HepG2 (cell line): ENCODE measurements around the gene NYNRIN. TPM values are rescaled to one million over a fixed set of nuclear protein-coding genes. Genes with fewer than 3 reads are reported as not detected.

ENCODE experiments used
- CCDC6 ChIP-seq: sonication (generic); formaldehyde crosslinking; IDR thresholded peaks from 2 replicates; pipeline ENCODE4 v1.8.1; 2022; ENCODE audit warnings: mild to moderate bottlenecking, missing genetic modification reagents, moderate library complexity
- ETS1 ChIP-seq: sonication (generic); formaldehyde crosslinking; IDR thresholded peaks from 2 replicates; pipeline ENCODE4 v1.4.0; 2020; ENCODE audit warnings: missing genetic modification reagents
- FOSL2 ChIP-seq: sonication (generic); formaldehyde crosslinking; IDR thresholded peaks from 2 replicates; pipeline ENCODE4 v1.4.0; 2020; ENCODE audit warnings: missing genetic modification reagents
- FOXC1 ChIP-seq: sonication (generic); formaldehyde crosslinking; IDR thresholded peaks from 2 replicates; pipeline ENCODE4 v1.8.0; 2022; ENCODE audit warnings: mild to moderate bottlenecking, missing genetic modification reagents, borderline replicate concordance
- FOXK2 ChIP-seq: fragments of 450-650 bp; IDR thresholded peaks from 2 replicates; pipeline ENCODE4 v1.6.1; 2016
- NFYC ChIP-seq: IDR thresholded peaks from 2 replicates; pipeline ENCODE4 v1.6.1; 2016; ENCODE audit warnings: missing genetic modification reagents, missing compliant biosample characterization
- PHF8 ChIP-seq: sonication (generic); formaldehyde crosslinking; IDR thresholded peaks from 2 replicates; pipeline ENCODE4 v1.5.0; 2020; ENCODE audit warnings: missing genetic modification reagents
- RFXAP ChIP-seq: sonication (generic); formaldehyde crosslinking; IDR thresholded peaks from 2 replicates; pipeline ENCODE4 v1.4.0; 2020; ENCODE audit warnings: missing genetic modification reagents, borderline replicate concordance
- SCMH1 ChIP-seq: sonication (generic); formaldehyde crosslinking; IDR thresholded peaks from 2 replicates; pipeline ENCODE4 v1.9.0; 2021; ENCODE audit warnings: missing genetic modification reagents, mild to moderate bottlenecking, borderline replicate concordance
- SETDB1 ChIP-seq: sonication (generic); formaldehyde crosslinking; IDR thresholded peaks from 2 replicates; pipeline ENCODE4 v1.5.1; 2020; ENCODE audit warnings: missing genetic modification reagents, mild to moderate bottlenecking, borderline replicate concordance
- SIN3A ChIP-seq: IDR thresholded peaks from 2 replicates; pipeline ENCODE4 v1.6.1; 2011; ENCODE audit warnings: low read depth, mild to moderate bottlenecking, control low read depth, low read length, borderline replicate concordance
- SMC3 ChIP-seq: IDR thresholded peaks from 2 replicates; pipeline ENCODE4 v1.6.1; 2011; ENCODE audit warnings: low read length, improper control_type of control experiment
- SYNCRIP ChIP-seq: fragments of 200-400 bp; formaldehyde crosslinking; IDR thresholded peaks from 2 replicates; pipeline ENCODE4 v1.6.1; 2018; ENCODE audit warnings: mild to moderate bottlenecking, low read depth, low read length; ENCODE audit not compliant: insufficient read depth
- ZFYVE20 ChIP-seq: sonication (generic); formaldehyde crosslinking; IDR thresholded peaks from 2 replicates; pipeline ENCODE4 v1.8.0; 2023; ENCODE audit warnings: low read depth, mild to moderate bottlenecking, moderate library complexity, missing genetic modification reagents, borderline replicate concordance
- ZGPAT ChIP-seq: IDR thresholded peaks from 2 replicates; pipeline ENCODE4 v1.6.1; 2016; ENCODE audit warnings: mild to moderate bottlenecking
- ZNF33A ChIP-seq: sonication (generic); formaldehyde crosslinking; IDR thresholded peaks from 2 replicates; pipeline ENCODE4 v1.5.1; 2020; ENCODE audit warnings: missing genetic modification reagents, mild to moderate bottlenecking, moderate library complexity, borderline replicate concordance
- ZNF562 ChIP-seq: sonication (generic); formaldehyde crosslinking; IDR thresholded peaks from 2 replicates; pipeline ENCODE4 v1.8.0; 2022; ENCODE audit warnings: missing genetic modification reagents, borderline replicate concordance
- ZNF772 ChIP-seq: sonication (generic); formaldehyde crosslinking; IDR thresholded peaks from 2 replicates; pipeline ENCODE4 v1.5.0; 2020; ENCODE audit warnings: mild to moderate bottlenecking, missing genetic modification reagents
- ZSCAN21 ChIP-seq: sonication (generic); formaldehyde crosslinking; IDR thresholded peaks from 2 replicates; pipeline ENCODE4 v1.8.0; 2022; ENCODE audit warnings: mild to moderate bottlenecking, missing genetic modification reagents, moderate library complexity, borderline replicate concordance
- polyA plus RNA-seq, 8 experiments: library from polyadenylated mRNA; depleted of rRNA in 3 of 8; stranded (reverse) in 7 of 8; unstranded in 1 of 8; fragments of >200 nt; fragmentation: Illumina TruSeq in 4 of 8; extraction: Trizol in 4 of 8; gene quantifications; 2 replicates each; pipeline versions ENCODE4 v1.2.1 to v1.2.3, GENCODE V29; 2011 to 2016; ENCODE audit warnings: low read depth in 4 of 8, missing spikeins in 1 of 8, mixed read lengths in 1 of 8; ENCODE audit not compliant: insufficient read depth in 1 of 8
- total RNA-seq, 5 experiments: library from RNA; depleted of rRNA; stranded (reverse); fragments of >200 nt; fragmentation: Illumina TruSeq; extraction: Trizol; gene quantifications; 2 replicates each; pipeline ENCODE4 v1.2.3, GENCODE V29; 2016; ENCODE audit warnings: low read depth in 1 of 5
- TF ChIP-seq, protein P1 (sequence below): sonication (generic); formaldehyde crosslinking; IDR thresholded peaks from 2 replicates; pipeline ENCODE4 v1.4.0; 2020; ENCODE audit warnings: mild to moderate bottlenecking, missing genetic modification reagents

NYNRIN gene
- total and polyA plus RNA-seq, 2 of the 13 experiments (the other 11 are each of a cell fraction or from before 2014, with no cell fraction given) = 0.63 to 1.1 TPM

DNA sequence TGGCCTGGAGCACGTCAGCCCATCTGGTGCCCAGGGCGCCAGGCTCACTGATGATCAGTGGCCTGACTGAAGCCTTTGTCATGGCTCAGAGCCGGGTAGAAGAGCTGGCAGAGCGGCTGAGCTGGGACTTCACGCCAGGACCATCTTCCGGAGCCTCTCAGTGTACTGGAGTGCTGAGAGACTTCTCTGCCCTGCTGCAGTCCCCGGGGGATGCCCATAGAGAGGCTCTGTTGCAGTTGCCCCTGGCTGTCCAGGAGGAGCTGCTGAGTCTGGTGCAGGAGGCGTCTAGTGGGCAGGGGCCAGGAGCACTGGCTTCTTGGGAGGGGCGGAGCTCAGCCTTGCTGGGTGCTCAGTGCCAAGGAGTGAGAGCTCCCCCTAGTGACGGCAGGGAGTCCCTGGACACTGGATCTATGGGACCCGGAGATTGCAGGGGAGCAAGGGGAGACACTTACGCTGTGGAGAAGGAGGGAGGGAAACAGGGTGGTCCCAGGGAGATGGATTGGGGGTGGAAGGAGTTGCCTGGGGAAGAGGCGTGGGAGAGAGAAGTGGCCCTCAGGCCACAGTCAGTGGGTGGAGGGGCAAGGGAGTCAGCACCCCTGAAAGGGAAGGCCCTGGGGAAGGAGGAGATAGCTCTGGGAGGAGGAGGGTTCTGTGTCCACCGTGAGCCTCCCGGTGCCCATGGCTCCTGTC lies 32.9 kb downstream of the NYNRIN start (continued):
- TF ChIP-seq ETS1 (no peak), SMC3 (peak; percentile 93), SYNCRIP (no peak), FOXK2 (no peak), ZNF33A (no peak), NFYC (CRISPR knock-in tag) (no peak; the same call in 1 of the 2 replicates), SETDB1 (CRISPR knock-in tag) (no peak), ZFYVE20 (CRISPR knock-in tag) (no peak), ZGPAT (CRISPR knock-in tag) (no peak), SIN3A (peak; percentile 73; the same call in 1 of the 2 replicates), FOSL2 (CRISPR knock-in tag) (peak; percentile 66), ZNF562 (no peak), CCDC6 (CRISPR knock-in tag) (no peak), SCMH1 (CRISPR knock-in tag) (no peak), FOXC1 (CRISPR knock-in tag) (peak; percentile 99), RFXAP (no peak), PHF8 (CRISPR knock-in tag) (peak; percentile 58), ZSCAN21 (CRISPR knock-in tag) (no peak), ZNF772 (CRISPR knock-in tag) (peak; percentile 85)
- TF ChIP-seq, protein P1, sequence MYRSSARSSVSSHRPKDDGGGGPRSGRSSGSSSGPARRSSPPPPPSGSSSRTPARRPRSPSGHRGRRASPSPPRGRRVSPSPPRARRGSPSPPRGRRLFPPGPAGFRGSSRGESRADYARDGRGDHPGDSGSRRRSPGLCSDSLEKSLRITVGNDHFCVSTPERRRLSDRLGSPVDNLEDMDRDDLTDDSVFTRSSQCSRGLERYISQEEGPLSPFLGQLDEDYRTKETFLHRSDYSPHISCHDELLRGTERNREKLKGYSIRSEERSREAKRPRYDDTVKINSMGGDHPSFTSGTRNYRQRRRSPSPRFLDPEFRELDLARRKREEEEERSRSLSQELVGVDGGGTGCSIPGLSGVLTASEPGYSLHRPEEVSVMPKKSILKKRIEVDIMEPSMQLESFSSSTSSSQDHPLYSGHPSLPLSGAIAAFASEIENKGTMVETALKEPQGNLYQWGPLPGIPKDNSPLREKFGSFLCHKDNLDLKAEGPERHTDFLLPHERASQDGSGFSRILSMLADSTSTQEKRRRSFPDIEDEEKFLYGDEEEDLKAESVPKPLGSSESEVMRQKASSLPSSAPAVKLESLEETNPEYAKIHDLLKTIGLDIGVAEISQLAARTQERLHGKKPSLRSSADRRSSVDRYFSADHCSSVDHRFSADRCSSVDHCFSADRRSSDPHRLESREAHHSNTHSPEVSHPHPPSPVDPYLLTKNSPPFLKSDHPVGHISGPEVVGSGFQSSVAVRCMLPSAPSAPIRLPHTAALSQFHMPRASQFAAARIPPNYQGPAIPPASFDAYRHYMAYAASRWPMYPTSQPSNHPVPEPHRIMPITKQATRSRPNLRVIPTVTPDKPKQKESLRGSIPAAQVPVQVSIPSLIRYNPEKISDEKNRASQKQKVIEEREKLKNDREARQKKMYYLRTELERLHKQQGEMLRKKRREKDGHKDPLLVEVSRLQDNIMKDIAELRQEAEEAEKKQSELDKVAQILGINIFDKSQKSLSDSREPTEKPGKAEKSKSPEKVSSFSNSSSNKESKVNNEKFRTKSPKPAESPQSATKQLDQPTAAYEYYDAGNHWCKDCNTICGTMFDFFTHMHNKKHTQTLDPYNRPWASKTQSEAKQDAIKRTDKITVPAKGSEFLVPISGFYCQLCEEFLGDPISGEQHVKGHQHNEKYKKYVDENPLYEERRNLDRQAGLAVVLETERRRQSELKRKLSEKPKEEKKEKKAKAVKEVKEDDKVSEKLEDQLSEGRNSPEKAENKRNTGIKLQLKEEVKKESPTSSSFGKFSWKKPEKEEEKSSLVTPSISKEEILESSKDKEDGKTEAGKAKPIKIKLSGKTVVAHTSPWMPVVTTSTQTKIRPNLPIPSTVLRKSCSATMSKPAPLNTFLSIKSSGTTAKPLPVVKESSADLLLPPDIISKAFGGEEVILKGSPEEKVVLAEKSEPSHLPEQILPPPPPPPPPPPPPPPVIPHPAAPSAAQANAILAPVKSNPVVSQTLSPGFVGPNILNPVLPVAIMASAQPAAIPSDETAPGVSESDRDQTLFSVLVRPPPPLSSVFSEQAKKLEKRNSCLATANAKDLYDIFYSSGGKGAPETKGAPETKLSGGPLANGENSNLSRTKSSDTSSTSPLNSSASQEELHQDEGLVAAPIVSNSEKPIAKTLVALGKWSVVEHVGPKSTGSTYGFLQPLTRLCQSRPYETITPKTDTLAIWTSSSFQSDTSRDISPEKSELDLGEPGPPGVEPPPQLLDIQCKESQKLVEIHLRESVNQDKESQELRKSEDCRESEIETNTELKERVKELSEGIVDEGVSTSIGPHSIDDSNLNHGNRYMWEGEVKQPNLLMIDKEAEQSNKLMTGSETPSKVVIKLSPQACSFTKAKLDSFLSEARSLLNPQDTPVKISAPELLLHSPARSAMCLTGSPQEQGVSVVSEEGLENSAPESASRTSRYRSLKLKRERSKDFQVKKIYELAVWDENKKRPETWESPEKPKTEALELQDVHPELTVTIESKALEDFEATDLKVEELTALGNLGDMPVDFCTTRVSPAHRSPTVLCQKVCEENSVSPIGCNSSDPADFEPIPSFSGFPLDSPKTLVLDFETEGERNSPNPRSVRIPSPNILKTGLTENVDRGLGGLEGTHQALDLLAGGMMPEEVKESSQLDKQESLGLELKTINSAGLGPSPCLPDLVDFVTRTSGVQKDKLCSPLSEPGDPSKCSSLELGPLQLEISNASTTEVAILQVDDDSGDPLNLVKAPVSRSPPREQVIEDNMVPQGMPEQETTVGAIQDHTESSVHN (CRISPR knock-in tag) = no peak
